Choroid plexus epithelial cell (primary cell): ENCODE data around the gene FGFRL1.

Experiments used
- DNase-seq: peaks from one replicate; pipeline ENCODE4 v3.0.0-alpha.2; 2010; ENCODE audit warnings: low read depth
- H3K4me3 ChIP-seq: 2 replicates; pipeline ENCODE4 v1.5.1; 2011; ENCODE audit warnings: low read depth, mild to moderate bottlenecking, control low read depth, low read length, moderate library complexity
- TF ChIP-seq, protein P1 (sequence below): conservative IDR thresholded peaks from 2 replicates; pipeline ENCODE4 v1.5.1; 2011; ENCODE audit warnings: low read depth, mild to moderate bottlenecking, control low read depth, inconsistent platforms, low read length, moderate library complexity

The FGFRL1 gene

GRCh38 chr4:1069394-1069793, 58.0 kb downstream of the FGFRL1 start:
- no peak overlapping the region for H3K4me3 ChIP-seq
- TF ChIP-seq, protein P1, sequence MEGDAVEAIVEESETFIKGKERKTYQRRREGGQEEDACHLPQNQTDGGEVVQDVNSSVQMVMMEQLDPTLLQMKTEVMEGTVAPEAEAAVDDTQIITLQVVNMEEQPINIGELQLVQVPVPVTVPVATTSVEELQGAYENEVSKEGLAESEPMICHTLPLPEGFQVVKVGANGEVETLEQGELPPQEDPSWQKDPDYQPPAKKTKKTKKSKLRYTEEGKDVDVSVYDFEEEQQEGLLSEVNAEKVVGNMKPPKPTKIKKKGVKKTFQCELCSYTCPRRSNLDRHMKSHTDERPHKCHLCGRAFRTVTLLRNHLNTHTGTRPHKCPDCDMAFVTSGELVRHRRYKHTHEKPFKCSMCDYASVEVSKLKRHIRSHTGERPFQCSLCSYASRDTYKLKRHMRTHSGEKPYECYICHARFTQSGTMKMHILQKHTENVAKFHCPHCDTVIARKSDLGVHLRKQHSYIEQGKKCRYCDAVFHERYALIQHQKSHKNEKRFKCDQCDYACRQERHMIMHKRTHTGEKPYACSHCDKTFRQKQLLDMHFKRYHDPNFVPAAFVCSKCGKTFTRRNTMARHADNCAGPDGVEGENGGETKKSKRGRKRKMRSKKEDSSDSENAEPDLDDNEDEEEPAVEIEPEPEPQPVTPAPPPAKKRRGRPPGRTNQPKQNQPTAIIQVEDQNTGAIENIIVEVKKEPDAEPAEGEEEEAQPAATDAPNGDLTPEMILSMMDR: no peak
- DNase-seq: no peak

GRCh38 chr4:1072830-1073446, 61.5 kb downstream of the FGFRL1 start:
- H3K4me3 ChIP-seq: no peak overlapping the region
- TF ChIP-seq, protein P1: peak; percentile 92
- DNase-seq: peak; percentile 76

GRCh38 chr4:1074077-1074476, 62.7 kb downstream of the FGFRL1 start:
- TF ChIP-seq, protein P1: no peak
- no peak overlapping the region for H3K4me3 ChIP-seq
- no peak for DNase-seq

- TF ChIP-seq, protein P1: no peak
- no peak overlapping the region for H3K4me3 ChIP-seq
These were observed 63.8 kb downstream of the FGFRL1 start for GRCh38 chr4:1075225-1075624.

DNA sequence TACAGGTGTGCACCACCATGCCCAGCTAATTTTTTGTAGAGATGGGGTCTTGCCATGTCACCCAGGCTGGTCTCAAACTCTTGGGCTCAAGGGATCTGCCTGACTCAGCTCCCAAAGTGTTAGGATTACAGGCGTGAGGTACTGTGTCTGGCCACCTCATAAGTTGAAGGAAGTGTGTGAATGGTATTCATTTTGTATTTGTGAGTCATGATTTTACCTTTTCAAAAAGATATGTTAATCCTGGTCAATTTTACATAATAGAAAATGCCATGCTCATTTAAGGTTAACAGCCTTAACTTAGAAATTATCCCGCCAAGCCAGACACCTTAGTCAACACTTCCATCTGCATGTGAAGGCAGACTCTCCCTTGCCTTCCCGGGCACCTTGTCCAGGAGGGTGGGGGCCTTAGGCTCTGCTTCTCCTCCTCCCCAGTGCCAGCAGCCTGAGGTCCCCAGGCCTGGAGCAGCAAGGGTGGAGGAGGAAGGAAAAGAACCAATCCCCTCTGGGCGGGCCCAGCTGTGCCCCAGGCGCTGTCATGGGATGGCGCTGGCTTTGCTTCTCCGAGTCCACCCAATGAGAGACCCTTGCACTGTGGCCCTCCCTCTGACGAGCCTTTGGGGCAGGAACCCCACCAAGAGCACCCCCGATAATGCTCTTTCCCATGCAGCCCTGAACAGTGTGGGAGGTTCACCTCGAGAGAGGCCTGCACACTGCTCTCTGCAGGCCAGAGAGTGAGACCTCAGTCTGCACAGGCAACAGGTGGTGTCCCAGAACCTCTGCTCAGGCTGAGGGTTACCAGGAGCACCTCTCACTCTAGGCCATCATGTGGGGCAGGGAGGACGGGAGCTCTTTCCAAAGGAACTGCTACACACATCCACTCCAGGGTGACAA, 64.6 kb downstream of the FGFRL1 start:
- TF ChIP-seq, protein P1: no peak
- no peak overlapping the region for H3K4me3 ChIP-seq
- no peak for DNase-seq

More at GRCh38 chr4:1075225-1075624, 63.8 kb downstream of the FGFRL1 start:
- no peak for DNase-seq
